HepG2 (cell line): ENCODE data around the gene MPV17L2. TPM values are rescaled to one million over a fixed set of nuclear protein-coding genes. Genes with fewer than 3 reads are reported as not detected.
A peak's percentile ranks its signal among the peaks of the same experiment; 100 is the strongest.

ENCODE experiments used
- ATAC-seq: fragments of 200-7000 bp; cut with Tn5 transposase; 3 replicates; pipeline ENCODE4 v1.9.1; 2020; ENCODE audit warnings: mild to moderate bottlenecking, moderate library complexity
- BruUV-seq: library from RNA; stranded (reverse); fragments of 400-500 nt; replicated peaks from 2 replicates; lab custom pipeline; 2021; lab: Mats Ljungman, UMichigan
- CTCF ChIA-PET: fragments of 300-600 bp; formaldehyde crosslinking; extraction: SDS; loops from one replicate; lab custom pipeline; 2021; ENCODE audit warnings: low total read pairs, inconsistent platforms, low intra/inter-chr PET ratio; lab: Yijun Ruan, JAX
- POLR2A ChIA-PET: fragments of 350-600 bp; sonication (Branson Sonifier 250); formaldehyde crosslinking; loops from one replicate; lab custom pipeline; 2020; ENCODE audit warnings: antibody characterized with exemption, inconsistent platforms; lab: Yijun Ruan, JAX
- DNase-seq: peaks from one replicate; pipeline ENCODE4 v3.0.0-alpha.2; 2015; ENCODE audit warnings: low spot score
- FAIRE-seq: peaks from 3 replicates; lab custom pipeline; 2011; peaks lifted over from hg19 to GRCh38; lab: Jason Lieb, UNC
- H2AFZ ChIP-seq: one replicate; pipeline ENCODE4 v1.6.1; 2011; ENCODE audit warnings: low read length, inconsistent platforms
- H3K27ac ChIP-seq: fragments of 300-600 bp; 3 replicates; pipeline ENCODE4 v1.8.0; 2011; ENCODE audit warnings: mixed run types, mild to moderate bottlenecking, mixed read lengths, low read length, inconsistent platforms; ENCODE audit not compliant: insufficient read depth; ENCODE audit errors: extremely low read length
- H3K27me3 ChIP-seq, 2 experiments: fragments of 200-600 bp in 1 of 2; 2 replicates in 1 of 2; 3 replicates in 1 of 2; pipeline versions ENCODE4 v1.6.0 to v1.8.0; 2011; ENCODE audit warnings: low read length in 2 of 2, mild to moderate bottlenecking in 2 of 2, moderate library complexity in 2 of 2, inconsistent platforms in 1 of 2; ENCODE audit not compliant: insufficient read depth in 2 of 2, control insufficient read depth in 1 of 2
- H3K36me3 ChIP-seq, 2 experiments: fragments of 200-600 bp in 1 of 2; replicated peaks in 1 of 2; 2 replicates in 1 of 2; 3 replicates in 1 of 2; pipeline versions ENCODE4 v1.5.1 to v1.8.0; 2011; ENCODE audit warnings: low read length in 2 of 2, inconsistent platforms in 1 of 2; ENCODE audit not compliant: insufficient read depth in 2 of 2, control insufficient read depth in 1 of 2
- H3K4me1 ChIP-seq: 2 replicates; pipeline ENCODE4 v1.5.1; 2012; ENCODE audit warnings: low read length, inconsistent platforms; ENCODE audit not compliant: insufficient read depth
- H3K4me2 ChIP-seq: 2 replicates; pipeline ENCODE4 v1.6.0; 2011; ENCODE audit warnings: low read depth, low read length, inconsistent platforms
- H3K4me3 ChIP-seq, 3 experiments: fragments of 200-600 bp in 1 of 3; sonication (generic), shearing (Covaris generic) in 1 of 3; replicated peaks in 1 of 3; 2 replicates each; pipeline ENCODE4 v1.5.1; 2011 to 2016; ENCODE audit warnings: low read length in 3 of 3, inconsistent platforms in 2 of 3, low read depth in 2 of 3, mild to moderate bottlenecking in 2 of 3, control low read depth in 1 of 3, mixed read lengths in 1 of 3; ENCODE audit not compliant: insufficient read depth in 1 of 3
- H3K79me2 ChIP-seq: one replicate; pipeline ENCODE4 v1.6.1; 2011; ENCODE audit warnings: low read length, inconsistent platforms; ENCODE audit not compliant: insufficient read depth
- H3K9ac ChIP-seq: 2 replicates; pipeline ENCODE4 v1.6.0; 2011; ENCODE audit warnings: mild to moderate bottlenecking, low read depth, low read length, inconsistent platforms; ENCODE audit not compliant: insufficient read depth
- H3K9me3 ChIP-seq: 2 replicates; pipeline ENCODE4 v1.5.1; 2012; ENCODE audit warnings: mild to moderate bottlenecking, low read length
- H4K20me1 ChIP-seq: 2 replicates; pipeline ENCODE4 v1.6.0; 2011; ENCODE audit warnings: inconsistent platforms, mild to moderate bottlenecking, low read length, moderate library complexity; ENCODE audit not compliant: insufficient read depth
- AGO1 ChIP-seq: fragments of 200-400 bp; formaldehyde crosslinking; IDR thresholded peaks from 2 replicates; pipeline ENCODE4 v1.6.1; 2017; ENCODE audit warnings: mild to moderate bottlenecking, low read depth, low read length, moderate library complexity; ENCODE audit not compliant: poor library complexity, severe bottlenecking
- MXI1 ChIP-seq: IDR thresholded peaks from 3 replicates; pipeline ENCODE4 v1.6.1; 2012; ENCODE audit warnings: low read depth, low read length, inconsistent platforms, borderline replicate concordance
- PTBP1 ChIP-seq: fragments of 200-400 bp; formaldehyde crosslinking; IDR thresholded peaks from 2 replicates; pipeline ENCODE4 v1.6.1; 2018; ENCODE audit warnings: low read length, low read depth; ENCODE audit not compliant: poor library complexity, severe bottlenecking
- XBP1 ChIP-seq: sonication (generic); formaldehyde crosslinking; IDR thresholded peaks from 2 replicates; pipeline ENCODE4 v1.5.0; 2020; ENCODE audit warnings: missing genetic modification reagents
- ZNF281 ChIP-seq: sonication (generic); formaldehyde crosslinking; IDR thresholded peaks from 2 replicates; pipeline ENCODE4 v1.4.0; 2020; ENCODE audit warnings: missing genetic modification reagents, borderline replicate concordance
- ZNF282 ChIP-seq: fragments of 450-650 bp; IDR thresholded peaks from 2 replicates; pipeline ENCODE4 v1.6.1; 2018; ENCODE audit not compliant: partially characterized antibody
- ZNF33B ChIP-seq: sonication (generic); formaldehyde crosslinking; IDR thresholded peaks from 2 replicates; pipeline ENCODE4 v1.5.1; 2020; ENCODE audit warnings: mild to moderate bottlenecking, missing genetic modification reagents
- ZNF629 ChIP-seq: sonication (generic); formaldehyde crosslinking; conservative IDR thresholded peaks from 2 replicates; pipeline ENCODE4 v1.5.0; 2020; ENCODE audit warnings: missing genetic modification reagents
- ZSCAN9 ChIP-seq: IDR thresholded peaks from 2 replicates; pipeline ENCODE4 v1.6.1; 2016; ENCODE audit warnings: borderline replicate concordance
- WGBS: methylation state at CpG from one replicate; pipeline ENCODE4 v1.1.6; 2017; ENCODE audit warnings: low lambda C conversion rate; 5-methylcytosine and 5-hydroxymethylcytosine counted together
- in situ Hi-C: cut with HindIII; loops from 2 replicates; pipeline ENCODE4 v1.10.0; 2017; ENCODE audit warnings: low pct_unique_long_range_greater_than_20kb; ENCODE audit not compliant: extremely low pct_ligation_motif_present
- intact Hi-C: fragments of 100-400 bp; cut with micrococcal nuclease; formaldehyde crosslinking; loops from one replicate; pipeline ENCODE4 v1.10.0; 2022; ENCODE audit not compliant: unreplicated experiment
- polyA plus RNA-seq, 8 experiments: library from polyadenylated mRNA; depleted of rRNA in 3 of 8; stranded (reverse) in 7 of 8; unstranded in 1 of 8; fragments of >200 nt; fragmentation: Illumina TruSeq in 4 of 8; extraction: Trizol in 4 of 8; gene quantifications; 2 replicates each; pipeline versions ENCODE4 v1.2.1 to v1.2.3, GENCODE V29; 2011 to 2016; ENCODE audit warnings: low read depth in 4 of 8, missing spikeins in 1 of 8, mixed read lengths in 1 of 8; ENCODE audit not compliant: insufficient read depth in 1 of 8
- total RNA-seq, 5 experiments: library from RNA; depleted of rRNA; stranded (reverse); fragments of >200 nt; fragmentation: Illumina TruSeq; extraction: Trizol; gene quantifications; 2 replicates each; pipeline ENCODE4 v1.2.3, GENCODE V29; 2016; ENCODE audit warnings: low read depth in 1 of 5
- TF ChIP-seq, protein P1 (sequence below): IDR thresholded peaks from 2 replicates; pipeline ENCODE4 v1.6.1; 2012; ENCODE audit warnings: inconsistent platforms

Gene MPV17L2
- total and polyA plus RNA-seq, 2 of the 13 experiments (the other 11 are each of a cell fraction or from before 2014, with no cell fraction given) = 13.6 to 16.7 TPM

- ChIA-PET CTCF (no interaction called here), POLR2A (no interaction called here)
- Histone ChIP-seq H3K9ac (no peak overlapping the region), H3K27ac (no peak overlapping the region), H3K36me3 (peaks cover 28 to 40% of the 10 kb centered on the region in 2 experiments), H3K4me1 (peaks cover 10% of the 10 kb centered on the region), H4K20me1 (0 out of 2 replicates have a peak, but pooled peaks cover 3% of the 10 kb centered on the region), H3K9me3 (no peaks in the 10 kb centered on the region), H2AFZ (no peak overlapping the region), H3K27me3 (no peaks in the 10 kb centered on the region), H3K4me3 (no peak overlapping the region), H3K4me2 (no peak overlapping the region), H3K79me2 (no peaks in the 10 kb centered on the region)
- BruUV-seq = no TSS peak
- DNase-seq (no peak), FAIRE-seq (no peak), ATAC-seq (no peak)
- TF ChIP-seq XBP1 (CRISPR knock-in tag) (no peak), PTBP1 (no peak), ZNF629 (CRISPR knock-in tag) (peak; percentile 89)
- intact Hi-C loops = no loop called here
- in situ Hi-C loops = no loop called here
- WGBS = 97% methylated on average over 7 of the region's 7 CpGs
Measured at GRCh38 chr19:18164072-18164471, 28.9 kb upstream of the MPV17L2 start.

DNA sequence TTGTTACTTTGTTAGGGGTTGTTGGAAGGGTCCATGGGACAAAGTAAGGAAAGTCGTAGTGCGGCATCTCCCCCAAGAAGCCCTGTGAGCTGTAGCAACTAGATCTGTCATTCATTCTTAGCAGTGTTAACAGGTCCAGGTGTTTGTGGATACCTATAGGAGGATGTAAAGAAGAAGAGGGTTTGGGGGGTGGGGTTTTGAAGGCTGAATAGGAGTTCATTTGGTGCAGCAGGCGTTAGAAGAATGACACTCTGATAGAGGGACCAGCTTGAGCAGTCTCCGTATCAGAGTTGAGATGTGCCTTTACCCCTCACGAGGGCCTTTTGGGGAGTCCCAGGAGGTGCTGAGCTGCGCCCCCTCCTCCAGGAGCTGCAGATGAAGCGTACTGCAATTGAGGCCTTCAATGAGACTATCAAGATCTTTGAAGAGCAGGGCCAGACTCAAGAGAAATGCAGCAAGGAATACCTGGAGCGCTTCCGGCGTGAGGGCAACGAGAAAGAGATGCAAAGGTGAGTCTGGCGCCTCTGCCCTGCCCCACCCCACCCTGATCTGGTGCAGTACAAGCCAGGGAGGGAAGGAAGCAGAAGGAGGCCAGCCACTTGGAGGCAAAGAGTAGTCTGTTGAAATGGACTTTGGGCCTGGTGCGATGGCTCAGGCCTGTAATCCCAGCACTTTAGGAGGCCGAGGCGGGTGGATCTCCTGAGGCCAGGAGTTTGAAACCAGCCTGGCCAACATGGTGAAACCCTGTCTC is 27.0 kb upstream of the MPV17L2 start:
- in situ Hi-C loops = no loop called here
- Histone ChIP-seq H3K79me2 (no peaks in the 10 kb centered on the region), H3K4me3 (no peak overlapping the region), H3K4me2 (no peak overlapping the region), H3K27me3 (no peaks in the 10 kb centered on the region), H3K9me3 (no peaks in the 10 kb centered on the region), H3K4me1 (peaks cover 6% of the 10 kb centered on the region), H3K9ac (no peak overlapping the region), H3K36me3 (peaks cover 30 to 48% of the 10 kb centered on the region in 2 experiments), H2AFZ (no peak overlapping the region), H3K27ac (no peak overlapping the region), H4K20me1 (0 out of 2 replicates have a peak, but pooled peaks cover 3% of the 10 kb centered on the region)
- ChIA-PET CTCF (interaction anchor here (3.2 kb wide), 1 partner anchor 53 kb away, joined by 25 read pairs; no protein-coding TSS in a partner anchor), POLR2A (interaction anchor here (2.6 kb wide), 1 partner anchor 53 kb away, joined by 8 read pairs; no protein-coding TSS in a partner anchor)
- 96% methylated on average over 15 of the region's 15 CpGs for WGBS
- ATAC-seq (no peak), DNase-seq (no peak), FAIRE-seq (no peak)
- TF ChIP-seq ZNF282 (no peak), ZNF33B (CRISPR knock-in tag) (no peak), ZSCAN9 (CRISPR knock-in tag) (no peak), MXI1 (no peak), AGO1 (no peak), ZNF281 (CRISPR knock-in tag) (no peak)
- TF ChIP-seq, protein P1, sequence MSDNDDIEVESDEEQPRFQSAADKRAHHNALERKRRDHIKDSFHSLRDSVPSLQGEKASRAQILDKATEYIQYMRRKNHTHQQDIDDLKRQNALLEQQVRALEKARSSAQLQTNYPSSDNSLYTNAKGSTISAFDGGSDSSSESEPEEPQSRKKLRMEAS = no peak
- intact Hi-C loops = no loop called here
- BruUV-seq = no TSS peak
